Prostate gland (tissue), 2 donors: ENCODE data around the gene NXF1.

Source experiments
- POLR2A ChIP-seq: fragments of 450-650 bp; IDR thresholded peaks from one replicate; pipeline ENCODE4 v1.6.1; 2016; ENCODE audit warnings: antibody characterized with exemption, mild to moderate bottlenecking
- POLR2AphosphoS5 ChIP-seq: sonication (generic); formaldehyde crosslinking; IDR thresholded peaks from one replicate; pipeline ENCODE4 v1.6.1; 2017; ENCODE audit warnings: antibody characterized with exemption
- TF ChIP-seq, protein P1 (sequence below), 4 experiments: fragments of 200-600 bp in 2 of 4; fragments of 450-650 bp in 2 of 4; sonication (generic) in 2 of 4; IDR thresholded peaks; 1 replicate in 3 of 4; 2 replicates in 1 of 4; pipeline ENCODE4 v1.5.1; 2016 to 2019; ENCODE audit warnings: antibody characterized with exemption in 4 of 4, mild to moderate bottlenecking in 2 of 4, moderate library complexity in 2 of 4

GRCh38 chr11:62843466-62843865 is 38.2 kb upstream of the NXF1 start:
- TF ChIP-seq POLR2AphosphoS5 (no peak), POLR2A (no peak)
- TF ChIP-seq, protein P1, sequence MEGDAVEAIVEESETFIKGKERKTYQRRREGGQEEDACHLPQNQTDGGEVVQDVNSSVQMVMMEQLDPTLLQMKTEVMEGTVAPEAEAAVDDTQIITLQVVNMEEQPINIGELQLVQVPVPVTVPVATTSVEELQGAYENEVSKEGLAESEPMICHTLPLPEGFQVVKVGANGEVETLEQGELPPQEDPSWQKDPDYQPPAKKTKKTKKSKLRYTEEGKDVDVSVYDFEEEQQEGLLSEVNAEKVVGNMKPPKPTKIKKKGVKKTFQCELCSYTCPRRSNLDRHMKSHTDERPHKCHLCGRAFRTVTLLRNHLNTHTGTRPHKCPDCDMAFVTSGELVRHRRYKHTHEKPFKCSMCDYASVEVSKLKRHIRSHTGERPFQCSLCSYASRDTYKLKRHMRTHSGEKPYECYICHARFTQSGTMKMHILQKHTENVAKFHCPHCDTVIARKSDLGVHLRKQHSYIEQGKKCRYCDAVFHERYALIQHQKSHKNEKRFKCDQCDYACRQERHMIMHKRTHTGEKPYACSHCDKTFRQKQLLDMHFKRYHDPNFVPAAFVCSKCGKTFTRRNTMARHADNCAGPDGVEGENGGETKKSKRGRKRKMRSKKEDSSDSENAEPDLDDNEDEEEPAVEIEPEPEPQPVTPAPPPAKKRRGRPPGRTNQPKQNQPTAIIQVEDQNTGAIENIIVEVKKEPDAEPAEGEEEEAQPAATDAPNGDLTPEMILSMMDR (IDR thresholded peaks at IDR 0.05): no peak
